HG03520 (cell line): ENCODE data around the gene FOXK1.

Source experiments
- ATAC-seq: cut with Tn5 transposase; IDR thresholded peaks from one replicate; pipeline ENCODE4 v1.9.1; 2021; ENCODE audit warnings: mild to moderate bottlenecking, moderate library complexity; ENCODE audit not compliant: unreplicated experiment

The FOXK1 gene

DNA sequence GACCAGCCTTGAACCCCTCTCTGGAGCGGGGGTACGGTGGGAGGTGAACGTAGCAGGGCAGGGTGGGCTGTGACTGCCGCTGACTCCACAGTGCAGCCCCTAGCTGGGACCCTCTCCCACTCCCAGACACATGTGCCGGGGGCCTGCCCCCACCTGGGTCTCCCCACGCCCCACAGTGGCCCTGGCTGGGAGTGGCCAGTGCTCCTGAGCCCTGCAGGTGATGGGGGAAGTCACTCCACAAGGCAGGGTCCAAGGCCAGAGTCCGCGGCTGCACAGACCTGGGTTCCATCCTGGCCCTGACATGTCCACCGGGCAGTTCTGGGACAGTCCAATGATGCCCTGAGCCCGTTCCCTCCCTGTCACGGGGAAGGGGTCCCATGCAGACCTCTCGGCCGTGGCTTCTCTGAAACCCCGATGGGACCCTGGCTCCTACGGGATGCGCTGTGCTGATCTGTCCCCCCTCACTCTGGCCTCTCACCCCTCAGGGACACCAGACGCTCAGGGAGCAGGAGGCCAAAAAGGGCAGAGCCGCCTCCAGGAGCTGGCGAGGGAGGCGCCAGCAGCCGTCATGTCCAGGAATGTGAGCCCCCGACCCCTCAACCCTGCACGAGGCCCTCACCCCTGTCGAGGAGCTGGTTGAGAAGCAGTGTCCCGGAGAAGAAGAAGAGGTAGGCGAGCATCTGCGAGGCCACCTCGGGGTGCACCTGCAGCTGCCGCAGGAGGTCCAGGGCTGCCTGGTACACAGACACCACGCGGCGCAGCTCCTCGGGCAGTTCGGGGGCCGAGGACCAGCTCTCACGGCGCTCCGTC is 133.7 kb downstream of the FOXK1 start:
- no peak for ATAC-seq

DNA sequence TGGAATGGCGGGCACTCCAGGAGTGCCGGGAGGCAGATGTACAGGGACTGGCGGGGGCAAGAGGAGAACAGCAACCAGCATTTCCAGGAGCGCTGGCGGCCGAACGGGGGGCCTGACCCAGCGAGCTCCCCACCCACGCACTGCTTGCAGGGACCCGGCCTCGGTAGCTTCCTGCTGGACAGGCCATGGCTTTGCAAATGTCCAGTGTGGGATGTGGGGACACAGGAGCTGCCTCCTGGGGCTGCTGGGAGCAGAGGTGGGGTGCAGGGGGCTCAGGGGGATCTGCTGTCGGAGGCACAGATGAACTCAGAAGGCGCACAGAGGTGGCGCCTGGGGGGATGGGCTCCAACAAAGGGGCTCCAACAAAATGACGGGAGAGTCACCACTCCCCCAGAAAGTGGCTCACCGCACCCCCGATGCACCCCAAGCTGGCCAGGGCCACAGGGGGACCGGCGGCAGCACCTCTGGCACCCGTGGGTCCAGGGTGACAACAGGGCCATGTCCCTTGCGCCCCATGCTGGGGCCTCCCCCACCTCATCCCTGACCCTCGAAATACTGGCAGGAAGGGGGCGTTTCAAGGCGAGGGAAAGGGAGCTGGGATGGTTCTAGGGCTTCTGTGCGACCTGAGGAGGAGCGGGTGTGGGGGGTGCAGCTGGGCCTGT is 134.5 kb downstream of the FOXK1 start:
- no peak for ATAC-seq

DNA sequence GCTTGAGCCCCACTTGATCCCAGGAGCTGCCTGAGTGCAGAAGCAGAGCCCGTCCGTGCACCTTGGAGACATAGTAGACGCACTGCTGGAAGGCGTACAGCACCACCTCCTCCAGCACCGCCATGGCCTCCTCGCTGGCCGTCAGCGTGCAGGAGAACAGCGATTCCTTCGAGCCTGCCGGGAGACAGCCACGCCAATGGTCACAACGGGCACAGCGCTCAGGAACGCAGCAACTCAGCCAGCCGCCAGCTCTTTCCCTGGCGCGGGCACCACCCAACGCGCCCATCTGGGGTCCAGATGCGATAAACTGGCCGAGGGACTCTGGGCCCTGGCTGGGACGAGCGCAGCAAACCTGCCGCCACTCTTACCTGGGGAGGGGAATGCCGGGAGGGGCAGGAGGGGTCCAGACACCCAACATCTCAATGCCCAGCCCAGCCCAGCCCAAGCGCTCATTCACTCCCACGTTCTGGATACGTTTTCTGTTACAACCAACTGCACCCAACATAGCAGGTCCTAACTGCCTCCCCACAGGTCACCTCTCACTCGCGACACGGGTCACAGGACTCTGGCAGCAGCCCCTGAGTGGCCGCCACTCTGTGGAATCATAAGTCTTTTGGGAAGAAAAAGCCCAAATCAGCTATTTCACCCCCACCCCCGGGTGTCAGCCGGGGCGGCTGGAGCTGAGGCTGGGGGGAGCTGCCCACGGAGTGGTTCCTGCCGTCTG is 135.2 kb downstream of the FOXK1 start:
- ATAC-seq, result no peak

DNA sequence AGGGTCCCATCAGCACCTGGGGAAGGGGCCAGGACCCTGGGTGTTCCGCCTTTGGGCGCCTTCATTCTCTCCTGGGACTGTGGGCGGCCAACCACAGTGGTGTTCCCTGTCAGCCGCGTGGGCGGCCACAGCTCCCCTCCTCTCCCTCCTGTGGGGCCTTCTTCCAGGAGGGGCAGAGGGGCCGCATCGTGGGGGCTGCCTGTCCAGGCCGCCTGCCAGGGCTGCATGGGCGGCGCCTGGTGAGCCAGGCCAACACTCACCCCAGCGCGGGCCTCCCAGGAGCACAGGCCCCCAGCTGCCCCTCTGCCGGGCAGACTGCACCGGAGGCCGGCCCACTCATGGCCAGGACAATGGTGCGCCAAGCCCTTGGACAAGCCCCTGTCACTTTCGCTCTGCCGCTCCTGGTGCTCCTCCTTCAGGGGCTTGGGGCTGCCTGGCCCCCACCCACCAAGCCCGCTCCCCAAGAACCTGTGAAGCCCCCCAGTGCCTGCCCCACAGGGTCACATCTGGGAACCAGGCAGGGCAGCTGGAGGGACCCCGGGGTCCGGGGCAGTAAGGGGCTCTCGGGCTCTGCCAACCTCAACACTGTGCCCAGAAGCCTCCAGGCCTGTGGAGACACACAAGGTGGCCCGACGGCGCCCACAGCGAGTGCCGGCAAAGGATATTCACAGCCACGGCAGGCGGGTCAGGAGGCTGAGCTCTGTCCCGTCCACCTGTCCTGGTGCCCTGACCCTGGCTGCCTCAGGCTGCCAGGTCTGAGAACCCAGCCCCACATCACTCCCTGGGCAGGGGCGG is 136.1 kb downstream of the FOXK1 start:
- no peak for ATAC-seq

DNA sequence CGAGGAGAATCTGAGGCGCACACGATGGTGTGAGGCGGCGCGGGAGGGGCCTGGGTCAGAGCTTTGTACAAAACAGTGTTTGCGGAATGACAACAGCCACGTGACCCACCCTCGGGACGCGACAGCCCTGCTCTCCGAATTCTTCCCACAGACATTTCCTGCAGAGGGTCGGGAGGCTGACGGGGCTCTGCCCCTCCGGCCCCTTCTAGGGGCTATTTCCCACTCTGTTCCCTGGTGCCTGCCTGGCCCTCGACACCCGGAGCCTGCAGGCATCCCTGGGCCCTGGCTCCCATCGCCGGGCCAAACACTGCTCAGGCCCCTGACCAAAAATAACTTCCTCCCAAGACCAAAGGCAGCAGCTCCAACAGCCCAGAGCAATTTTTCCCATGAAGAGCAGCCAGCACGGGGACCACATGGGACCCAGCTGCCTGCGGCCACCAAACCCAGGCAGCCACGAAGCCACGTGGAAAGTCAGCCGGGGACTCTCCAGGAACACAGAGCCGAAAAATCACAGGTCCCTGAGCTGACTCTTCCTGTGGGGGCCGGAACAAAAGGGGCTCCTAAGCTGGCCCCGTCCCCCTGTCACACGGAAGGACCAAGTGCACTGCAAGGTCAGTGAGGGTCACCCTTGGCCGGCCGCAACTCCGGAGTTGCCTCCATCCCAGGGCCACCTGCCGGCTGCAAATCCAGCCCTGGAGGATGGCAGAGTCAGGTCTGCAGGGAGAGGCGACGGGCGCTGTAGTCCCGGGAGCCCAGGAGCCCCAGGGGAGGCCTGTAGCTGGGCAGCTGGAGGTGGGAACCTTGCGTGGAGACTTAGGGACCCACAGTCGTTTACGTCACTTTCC is 137.7 kb downstream of the FOXK1 start:
- ATAC-seq, result no peak

DNA sequence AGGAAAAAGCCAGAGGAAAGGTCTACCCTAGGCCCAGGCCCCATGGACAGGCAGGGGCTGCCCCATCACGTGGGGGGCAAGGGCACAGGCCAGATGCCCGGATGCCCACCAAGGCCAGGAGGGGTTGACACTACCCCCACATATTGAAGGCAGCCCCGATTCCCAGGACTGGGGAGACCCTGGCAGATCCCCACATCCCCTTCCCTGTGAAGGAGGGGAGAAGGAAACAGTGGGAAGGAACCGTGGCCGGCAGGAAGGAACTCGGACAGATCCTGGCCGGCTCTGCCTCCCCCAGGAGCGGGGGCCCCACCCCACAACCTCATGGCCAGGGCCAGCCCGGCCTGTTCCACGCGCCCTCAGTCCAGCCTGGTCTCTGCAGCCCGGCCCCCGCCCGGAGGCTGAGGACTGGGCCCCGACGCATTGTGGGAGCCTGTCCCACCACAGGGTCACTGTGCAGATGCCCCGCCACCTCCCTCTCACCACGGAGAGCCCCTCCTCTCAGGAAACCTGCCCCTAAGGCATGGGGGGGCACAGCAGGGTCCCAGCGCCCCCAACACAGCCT is 138.4 kb downstream of the FOXK1 start:
- no peak for ATAC-seq
